Measurements from ENCODE around the gene JSRP1.
"Not testable (repeated sequence)": the region's sequence is repeated elsewhere in the genome, so short reads cannot be mapped to it uniquely, and the experiment has no call there.

The JSRP1 gene

DNA sequence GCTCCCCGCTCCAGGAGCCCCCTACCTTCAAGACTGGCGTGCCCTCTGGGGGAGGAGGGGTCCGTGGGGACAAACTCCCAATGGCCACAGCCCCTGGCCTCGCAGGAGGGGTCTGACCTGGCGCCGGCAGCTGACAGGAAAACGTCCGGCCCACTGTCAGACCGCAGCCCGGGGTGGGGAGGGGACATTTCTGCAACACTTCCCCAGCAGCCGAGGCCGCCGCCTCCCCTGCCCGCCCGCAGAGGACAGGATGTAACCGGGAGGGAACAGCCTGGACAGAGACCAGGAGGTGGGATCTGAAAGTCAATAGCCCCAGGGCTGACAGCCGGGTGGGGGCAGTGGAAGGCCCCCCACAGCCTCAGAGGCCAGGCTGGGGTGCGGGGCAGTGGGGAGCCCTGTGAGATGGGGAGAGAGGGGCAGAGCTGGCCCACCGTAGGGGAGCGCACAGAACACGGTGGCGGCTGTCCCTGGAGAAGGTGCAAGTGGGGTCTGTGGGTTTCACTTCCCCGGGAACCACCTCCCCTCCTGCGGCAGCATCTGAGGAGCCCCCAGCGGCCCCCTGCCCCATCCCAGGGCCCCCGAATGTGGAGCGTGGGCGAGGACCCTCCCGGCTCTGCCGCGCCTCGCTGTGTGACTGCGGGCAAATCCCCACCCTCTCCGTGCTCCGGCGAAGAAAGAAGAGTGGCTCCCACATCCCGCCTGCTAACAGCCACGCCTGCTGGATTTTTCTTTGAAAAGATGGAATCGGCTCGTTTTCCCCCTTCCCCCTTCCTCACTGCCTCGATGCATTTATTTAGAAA, 26.0 kb upstream of the JSRP1 start, which contains the start of gene PEAK3:
Gene PEAK3 (minus strand): TSS at position 114 of the 800 bp plus-strand sequence. CDS start 1,244 bp downstream, outside the sequence.
- DNase-seq: peak; percentile 64

DNA sequence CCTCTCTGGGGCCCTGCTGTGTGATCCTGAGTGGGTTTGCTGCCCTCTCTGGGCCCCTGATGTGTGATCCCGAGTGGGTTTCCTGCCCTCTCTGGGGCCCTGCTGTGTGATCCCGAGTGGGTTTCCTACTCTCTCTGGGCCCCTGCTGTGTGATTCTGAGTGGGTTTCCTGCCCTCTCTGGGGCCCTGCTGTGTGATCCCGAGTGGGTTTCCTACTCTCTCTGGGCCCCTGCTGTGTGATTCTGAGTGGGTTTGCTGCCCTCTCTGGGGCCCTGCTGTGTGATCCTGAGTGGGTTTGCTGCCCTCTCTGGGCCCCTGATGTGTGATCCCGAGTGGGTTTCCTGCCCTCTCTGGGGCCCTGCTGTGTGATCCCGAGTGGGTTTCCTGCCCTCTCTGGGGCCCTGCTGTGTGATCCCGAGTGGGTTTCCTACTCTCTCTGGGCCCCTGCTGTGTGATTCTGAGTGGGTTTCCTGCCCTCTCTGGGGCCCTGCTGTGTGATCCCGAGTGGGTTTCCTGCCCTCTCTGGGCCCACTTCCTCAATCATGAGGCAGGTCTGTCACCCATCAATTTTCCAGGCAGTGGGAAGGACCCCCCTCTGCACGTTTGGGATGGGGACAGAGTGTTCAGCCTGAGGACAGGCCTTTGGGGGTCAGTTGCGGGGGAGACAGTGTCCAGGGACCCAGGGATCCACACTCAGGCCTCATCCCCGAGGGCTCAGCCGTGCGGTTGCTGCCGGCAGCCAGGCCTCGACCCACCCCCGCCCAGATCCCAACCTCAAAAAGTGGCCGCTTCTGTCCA, 25.2 kb upstream of the JSRP1 start:
- not testable (repeated sequence) for DNase-seq

- DNase-seq: no peak
These were observed 24.5 kb upstream of the JSRP1 start for GRCh38 chr19:2280633-2281264.

GRCh38 chr19:2278459-2279158, 22.4 kb upstream of the JSRP1 start:
- DNase-seq: no peak

DNA sequence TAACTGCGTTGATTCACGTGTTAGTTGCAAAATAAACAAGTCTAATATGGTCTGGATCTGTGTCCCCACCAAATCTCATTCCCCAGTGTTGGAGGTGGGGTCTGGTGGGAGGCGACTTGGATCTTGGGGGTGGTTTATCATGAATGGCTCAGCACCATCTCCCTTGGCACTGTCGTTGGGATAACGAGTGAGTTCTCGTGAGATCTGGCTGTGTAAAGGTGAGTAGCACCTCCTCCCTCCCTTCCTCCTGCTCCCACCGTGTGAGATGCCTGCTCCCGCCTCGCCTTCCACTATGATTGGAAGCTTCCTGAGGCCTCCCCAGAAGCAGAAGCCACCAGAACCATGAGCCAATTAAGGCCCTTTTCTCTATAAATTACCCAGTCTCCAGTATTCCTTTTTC, 20.9 kb upstream of the JSRP1 start:
- no peak for DNase-seq

DNA sequence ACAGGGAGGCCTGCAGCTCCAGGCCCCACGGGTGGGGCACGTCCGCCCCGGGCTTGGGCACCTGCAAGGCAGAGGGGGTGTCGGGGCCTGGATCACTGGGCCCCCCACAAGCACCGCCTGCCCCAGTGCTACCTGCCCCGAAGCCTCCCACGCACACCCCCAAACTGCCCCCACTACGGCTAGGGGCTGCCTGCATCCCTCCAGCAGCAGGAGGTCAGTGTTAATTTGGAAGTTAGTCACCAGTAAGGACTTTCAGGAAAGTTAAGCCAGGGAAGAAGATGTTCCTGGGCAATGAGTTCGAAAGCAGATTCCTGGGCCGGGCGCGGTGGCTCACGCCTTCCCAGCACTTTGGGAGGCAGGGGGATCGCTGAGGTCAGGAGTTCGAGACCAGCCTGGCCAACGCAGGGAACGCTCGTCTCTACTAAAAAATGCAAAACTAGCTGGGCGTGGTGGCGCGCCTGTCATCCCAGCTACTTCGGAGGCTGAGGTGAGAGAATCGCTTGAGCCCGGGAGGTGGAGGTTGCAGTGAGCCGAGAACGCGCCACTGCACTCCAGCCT, 20.3 kb upstream of the JSRP1 start:
- no peak for DNase-seq

DNA sequence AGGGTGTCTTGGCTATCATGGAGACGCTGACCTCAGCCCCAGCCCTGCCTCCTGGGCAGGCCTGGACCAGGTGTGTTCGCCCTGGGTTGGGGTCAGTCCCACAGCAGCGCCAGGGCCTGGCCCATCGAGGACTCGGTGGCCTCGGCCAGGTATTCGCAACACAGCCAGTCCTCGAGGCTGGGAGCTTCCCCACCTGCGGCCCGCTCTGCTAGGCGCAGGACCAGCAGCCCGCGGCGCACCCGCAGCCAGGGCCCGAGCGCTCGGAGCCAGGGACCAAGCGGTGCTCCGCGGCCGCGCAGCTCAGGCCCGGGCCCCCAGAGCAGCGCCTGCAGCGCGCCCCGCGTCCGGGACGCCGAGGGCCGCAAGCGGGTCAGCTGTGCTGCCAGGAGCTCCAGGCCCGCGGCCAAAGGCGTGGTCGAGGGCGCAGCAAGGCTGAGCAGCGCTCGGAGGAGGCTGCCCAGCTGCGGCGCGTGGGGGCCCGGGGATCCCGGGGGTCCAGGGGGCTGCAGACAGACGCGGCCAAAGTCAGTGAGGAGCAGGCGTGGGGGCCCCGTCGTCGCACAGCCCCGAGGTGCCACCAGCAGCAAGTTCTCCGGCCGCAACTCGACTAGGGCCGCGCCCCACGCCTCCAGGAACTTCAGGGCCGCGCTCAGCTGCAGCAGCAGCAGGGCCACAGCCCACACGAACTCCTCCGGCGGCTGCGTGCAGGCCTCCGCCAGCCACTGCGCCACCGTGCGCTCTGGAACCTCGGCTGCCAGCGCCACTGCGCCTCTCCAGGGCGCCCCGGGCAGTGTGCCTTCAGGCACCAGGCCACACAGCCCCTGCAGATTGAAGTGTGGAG, 19.6 kb upstream of the JSRP1 start:
- DNase-seq: no peak

- no peak for DNase-seq
These were observed 18.8 kb upstream of the JSRP1 start for GRCh38 chr19:2274931-2275535.

GRCh38 chr19:2274185-2274711, 18.0 kb upstream of the JSRP1 start:
- no peak for DNase-seq

GRCh38 chr19:2273356-2274184, 17.4 kb upstream of the JSRP1 start:
- DNase-seq: peak; percentile 95

DNA sequence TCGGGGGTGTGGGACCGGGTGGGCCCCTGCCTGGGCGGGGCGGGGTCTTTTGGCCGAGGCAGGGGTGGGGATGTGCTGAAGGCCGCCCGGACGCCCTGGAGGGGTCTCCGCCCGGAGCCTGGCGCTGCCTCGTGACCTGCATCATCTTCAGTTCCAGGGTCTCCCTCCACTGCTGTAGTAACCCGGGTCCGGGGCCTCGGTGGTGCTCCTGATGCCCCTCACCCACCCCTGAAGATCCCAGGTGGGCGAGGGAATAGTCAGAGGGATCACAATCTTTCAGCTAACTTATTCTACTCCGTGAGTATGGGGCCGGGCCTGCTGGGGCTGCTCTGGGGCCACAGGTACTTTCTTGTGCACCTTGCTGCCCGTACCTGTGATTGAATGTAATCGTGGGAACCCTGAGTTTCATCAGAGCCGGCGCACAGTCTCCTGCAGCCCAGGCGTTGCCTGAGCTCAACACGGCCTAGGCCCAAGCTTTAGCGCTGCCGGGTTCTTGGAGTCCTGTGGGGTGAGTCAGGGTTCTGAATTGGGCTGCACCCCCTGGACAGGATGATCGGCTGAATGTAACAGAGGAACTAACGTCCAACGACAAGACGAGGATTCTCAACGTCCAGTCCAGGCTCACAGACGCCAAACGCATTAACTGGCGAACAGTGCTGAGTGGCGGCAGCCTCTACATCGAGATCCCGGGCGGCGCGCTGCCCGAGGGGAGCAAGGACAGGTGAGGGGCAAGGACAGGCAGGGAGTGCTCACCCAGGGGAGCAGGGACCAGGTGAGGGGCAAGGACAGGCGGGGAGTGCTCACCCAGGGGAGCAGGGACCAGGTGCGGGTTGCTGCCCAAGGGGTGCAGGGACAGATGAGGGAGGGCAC, 15.3 kb upstream of the JSRP1 start:
- peak; percentile 66 for DNase-seq

DNA sequence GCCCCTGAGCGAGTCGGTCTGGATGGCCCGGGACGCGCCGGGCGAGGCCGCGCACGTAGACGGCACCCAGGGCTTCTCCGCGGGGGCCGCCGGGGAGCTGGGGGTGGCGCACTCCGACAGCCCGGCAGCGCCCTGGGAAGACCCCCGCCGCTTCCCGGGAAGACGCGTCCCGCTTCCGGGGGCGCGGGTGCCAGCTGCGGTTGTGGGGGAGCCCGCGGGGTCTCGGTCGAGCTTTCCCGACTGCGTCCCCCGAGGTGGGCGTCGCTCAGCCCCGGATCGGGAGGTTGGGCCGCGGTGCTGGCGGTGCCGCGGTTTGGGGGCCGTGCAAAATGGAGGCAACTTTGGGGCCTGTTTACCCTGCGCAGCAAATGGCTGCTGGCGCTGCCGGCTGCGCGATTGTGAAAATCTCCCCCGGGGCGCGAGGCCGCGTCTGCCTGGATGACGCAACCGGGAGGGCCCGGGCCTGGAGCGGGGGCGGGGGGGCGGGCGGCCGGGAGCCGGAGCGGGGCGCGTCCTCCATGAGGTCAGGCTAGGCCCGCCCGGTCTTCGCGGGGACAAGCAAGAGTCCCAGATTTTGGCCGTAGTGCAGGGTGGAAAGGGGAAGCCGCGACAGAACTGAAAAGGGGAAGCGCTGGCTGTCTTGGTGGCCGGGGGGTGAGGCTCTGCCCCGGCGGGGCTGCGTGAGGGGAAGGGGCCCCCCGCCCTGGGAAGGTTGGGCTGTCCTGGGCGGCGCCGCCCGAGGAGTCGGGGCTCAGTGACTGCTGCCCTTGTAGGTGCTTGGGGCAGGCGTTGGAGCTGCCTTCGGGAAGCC, 14.4 kb upstream of the JSRP1 start:
- peak; percentile 87 for DNase-seq

- DNase-seq: peak; percentile 72
These were observed 13.9 kb upstream of the JSRP1 start for GRCh38 chr19:2270157-2270422.

DNA sequence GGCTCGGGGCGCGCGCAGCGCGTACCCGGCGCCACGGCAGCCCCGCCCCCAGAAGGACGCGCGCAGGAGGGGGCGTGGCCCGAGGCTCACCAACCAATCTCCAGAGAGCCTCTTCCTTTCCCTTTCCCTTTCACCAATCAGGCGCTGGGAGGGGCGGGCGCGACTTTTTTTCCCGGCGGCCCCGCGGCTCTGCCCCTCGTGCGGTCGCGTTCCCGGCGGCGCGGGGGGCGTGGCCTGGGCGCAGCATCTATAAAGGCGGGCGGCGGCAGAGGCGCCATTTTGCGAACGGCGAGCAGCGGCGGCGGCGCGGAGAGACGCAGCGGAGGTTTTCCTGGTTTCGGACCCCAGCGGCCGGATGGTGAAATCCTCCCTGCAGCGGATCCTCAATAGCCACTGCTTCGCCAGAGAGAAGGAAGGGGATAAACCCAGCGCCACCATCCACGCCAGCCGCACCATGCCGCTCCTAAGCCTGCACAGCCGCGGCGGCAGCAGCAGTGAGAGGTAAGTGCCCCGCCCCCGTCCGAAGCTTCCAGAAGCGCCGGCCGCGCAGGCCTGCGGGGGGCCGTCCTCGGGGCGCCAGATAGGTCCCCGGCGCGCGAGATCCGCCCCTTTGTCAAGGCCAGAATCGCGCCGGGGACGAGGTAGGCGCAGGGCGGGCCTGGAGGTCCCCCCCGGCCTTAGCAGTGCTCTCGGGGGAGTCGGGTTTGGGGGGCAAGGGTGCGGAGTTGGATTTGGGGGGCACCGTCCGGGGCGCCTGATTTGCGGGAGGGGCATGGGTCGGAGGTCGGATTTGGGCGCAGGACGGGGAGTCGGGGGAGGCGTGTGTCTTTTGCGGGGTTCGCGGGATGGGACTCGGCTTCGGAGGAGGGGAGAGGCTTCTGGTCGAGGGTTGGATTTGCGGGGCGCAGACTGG, 13.3 kb upstream of the JSRP1 start:
- peak; percentile 100 for DNase-seq

DNA sequence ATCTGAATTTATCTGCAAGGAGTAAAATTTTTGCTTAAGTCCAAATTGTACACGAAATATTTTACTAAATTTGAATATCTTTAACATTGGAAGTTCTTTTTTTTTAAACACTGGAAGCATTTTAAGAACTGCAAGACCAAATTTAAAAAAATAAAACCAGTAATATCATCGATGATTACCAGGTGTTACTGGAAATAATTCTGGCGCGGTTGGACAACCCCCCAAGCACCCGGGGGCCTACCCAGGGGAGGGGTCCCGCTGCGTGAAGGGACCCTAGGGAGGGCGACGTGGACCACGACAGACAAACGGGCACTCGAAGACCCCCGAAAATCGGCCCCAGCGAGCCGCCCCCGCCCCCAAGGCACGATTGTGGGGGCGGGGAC, 12.6 kb upstream of the JSRP1 start:
- DNase-seq: no peak

- DNase-seq: no peak
These were observed 12.2 kb upstream of the JSRP1 start for GRCh38 chr19:2268480-2268830.

Data from activated CD8-positive, alpha-beta memory T cell treated with anti-CD3 and anti-CD28 coated beads, Interleukin-2, amount 50 U/mL, for 48 hours (primary cell).